Caco-2 (cell line): ENCODE results near the gene WHAMM. TPM values are rescaled to one million over a fixed set of nuclear protein-coding genes. Genes with fewer than 3 reads are reported as not detected.

Experiments
- BruUV-seq: library from RNA; stranded (reverse); fragments of 400-500 nt; replicated peaks from 2 replicates; lab custom pipeline; 2021; lab: Mats Ljungman, UMichigan
- CTCF ChIA-PET: fragments of 300-600 bp; sonication (Branson Sonifier 250); formaldehyde crosslinking; loops from one replicate; lab custom pipeline; 2022; ENCODE audit warnings: antibody characterized with exemption; lab: Charles Lee
- POLR2A ChIA-PET: fragments of 300-600 bp; sonication (Branson Sonifier 250); formaldehyde crosslinking; loops from one replicate; lab custom pipeline; 2022; ENCODE audit warnings: antibody characterized with exemption; lab: Charles Lee
- DNase-seq, 2 experiments: peaks; one replicate each; pipeline versions ENCODE4 v3.0.0 to v3.0.0-alpha.2; 2020 to 2022
- H3K27me3 ChIP-seq: replicated peaks from 2 replicates; pipeline ENCODE4 v1.6.0; 2011; ENCODE audit warnings: low read length; ENCODE audit not compliant: control insufficient read depth, insufficient read depth
- H3K36me3 ChIP-seq: 2 replicates; pipeline ENCODE4 v1.5.1; 2011; ENCODE audit warnings: low read length; ENCODE audit not compliant: control insufficient read depth, insufficient read depth
- H3K4me1 ChIP-seq: fragments of 250-450 bp; sonication (Bioruptor Pico); 2 replicates; pipeline ENCODE4 v1.5.1; 2020; ENCODE audit warnings: mild to moderate bottlenecking
- H3K4me3 ChIP-seq: 2 replicates; pipeline ENCODE4 v1.5.1; 2011; ENCODE audit warnings: low read depth, mild to moderate bottlenecking, control low read depth, low read length
- H3K9me3 ChIP-seq: fragments of 250-450 bp; sonication (Bioruptor Pico); 2 replicates; pipeline ENCODE4 v1.5.1; 2020; ENCODE audit warnings: mild to moderate bottlenecking, moderate library complexity
- H3K27ac Mint-ChIP-seq: one replicate; pipeline ENCODE4 v1.8.0; 2022; ENCODE audit warnings: mixed read lengths; ENCODE audit not compliant: unreplicated experiment
- H3K27me3 Mint-ChIP-seq: one replicate; pipeline ENCODE4 v1.8.0; 2022; ENCODE audit warnings: mixed read lengths; ENCODE audit not compliant: insufficient read depth, unreplicated experiment
- H3K36me3 Mint-ChIP-seq: one replicate; pipeline ENCODE4 v1.8.0; 2022; ENCODE audit warnings: mild to moderate bottlenecking, mixed read lengths; ENCODE audit not compliant: insufficient read depth, unreplicated experiment
- H3K4me1 Mint-ChIP-seq: one replicate; pipeline ENCODE4 v1.8.0; 2022; ENCODE audit warnings: low read depth, mixed read lengths; ENCODE audit not compliant: unreplicated experiment
- H3K4me3 Mint-ChIP-seq: one replicate; pipeline ENCODE4 v1.8.0; 2022; ENCODE audit warnings: mild to moderate bottlenecking, moderate library complexity, mixed read lengths; ENCODE audit not compliant: unreplicated experiment
- H3K9me3 Mint-ChIP-seq: one replicate; pipeline ENCODE4 v1.8.0; 2022; ENCODE audit warnings: mixed read lengths; ENCODE audit not compliant: unreplicated experiment
- intact Hi-C: fragments of 100-400 bp; cut with micrococcal nuclease; formaldehyde crosslinking; loops from one replicate; pipeline ENCODE4 v1.10.0; 2022; ENCODE audit not compliant: unreplicated experiment
- total RNA-seq: library from RNA; stranded (reverse); gene quantifications from 2 replicates; pipeline ENCODE4 v1.2.3, GENCODE V29; 2022
- TF ChIP-seq, protein P1 (sequence below), 2 experiments: fragments of 200-600 bp in 1 of 2; IDR thresholded peaks; 1 replicate in 1 of 2; 2 replicates in 1 of 2; pipeline versions ENCODE4 v1.5.1 to v1.8.0; 2011 to 2022; ENCODE audit warnings: antibody characterized with exemption in 1 of 2, control low read depth in 1 of 2, inconsistent platforms in 1 of 2, low read depth in 1 of 2, low read length in 1 of 2, mild to moderate bottlenecking in 1 of 2, moderate library complexity in 1 of 2; ENCODE audit not compliant: insufficient read depth in 1 of 2, severe bottlenecking in 1 of 2, unreplicated experiment in 1 of 2

WHAMM gene
- total RNA-seq, 1 experiment from 2014 or later, result 7.8 TPM

DNA sequence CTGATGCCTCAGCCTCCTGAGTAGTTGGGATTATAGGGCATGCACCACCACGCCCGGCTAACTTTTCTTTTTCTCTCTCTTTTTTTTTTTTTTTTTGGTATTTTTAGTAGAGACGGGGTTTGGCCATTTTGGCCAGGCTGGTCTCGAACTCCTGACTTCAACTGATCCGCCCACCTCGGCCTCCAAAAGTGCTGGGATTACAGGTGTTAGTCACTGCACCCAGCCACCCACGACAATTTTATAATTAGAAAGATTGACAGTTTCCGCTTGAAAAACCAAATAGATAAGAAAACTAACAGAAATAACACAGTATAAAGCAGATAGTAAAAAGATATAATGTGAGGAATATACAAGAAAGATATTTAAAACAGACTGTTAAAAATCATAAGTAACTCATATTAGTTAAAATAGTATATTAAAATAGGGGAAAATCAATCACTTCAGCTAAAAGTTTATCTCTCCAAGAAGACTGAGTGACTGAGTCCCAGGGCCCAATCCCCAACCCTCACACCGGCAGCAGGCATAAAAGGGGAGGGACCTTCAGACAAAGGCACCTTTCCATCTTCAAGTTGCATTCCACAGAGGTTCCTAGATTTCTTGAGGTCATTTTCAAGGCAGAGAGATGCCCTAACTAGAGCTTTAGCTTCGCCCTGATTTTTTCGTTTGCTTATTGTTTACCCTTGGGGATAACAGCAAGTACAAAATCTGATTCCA, 1.4 kb upstream of the WHAMM start:
- Mint-ChIP-seq H3K27ac (peak overlapping the region; percentile 38), H3K27me3 (no peaks in the 10 kb centered on the region), H3K9me3 (no peaks in the 10 kb centered on the region), H3K36me3 (peaks cover 5% of the 10 kb centered on the region), H3K4me1 (peaks cover 9% of the 10 kb centered on the region), H3K4me3 (peak overlapping the region; percentile 87)
- no peaks in the 10 kb centered on the region for H3K36me3 ChIP-seq
- CTCF ChIA-PET, result no interaction called here
- intact Hi-C loops, result loop anchor here (2.0 to 10.0 kb wide), 3 partner anchors 177 to 241 kb away; partner anchors contain the start of genes C15orf40 and RAMAC
- H3K9me3 ChIP-seq, result no peaks in the 10 kb centered on the region
- peak in 1 of 2 experiments; percentile 6 for DNase-seq
- POLR2A ChIA-PET, result interaction anchor here (2.8 kb wide), 1 partner anchor 58 kb away, joined by 16 read pairs; no protein-coding TSS in a partner anchor
- BruUV-seq, result no TSS peak
- TF ChIP-seq, protein P1, sequence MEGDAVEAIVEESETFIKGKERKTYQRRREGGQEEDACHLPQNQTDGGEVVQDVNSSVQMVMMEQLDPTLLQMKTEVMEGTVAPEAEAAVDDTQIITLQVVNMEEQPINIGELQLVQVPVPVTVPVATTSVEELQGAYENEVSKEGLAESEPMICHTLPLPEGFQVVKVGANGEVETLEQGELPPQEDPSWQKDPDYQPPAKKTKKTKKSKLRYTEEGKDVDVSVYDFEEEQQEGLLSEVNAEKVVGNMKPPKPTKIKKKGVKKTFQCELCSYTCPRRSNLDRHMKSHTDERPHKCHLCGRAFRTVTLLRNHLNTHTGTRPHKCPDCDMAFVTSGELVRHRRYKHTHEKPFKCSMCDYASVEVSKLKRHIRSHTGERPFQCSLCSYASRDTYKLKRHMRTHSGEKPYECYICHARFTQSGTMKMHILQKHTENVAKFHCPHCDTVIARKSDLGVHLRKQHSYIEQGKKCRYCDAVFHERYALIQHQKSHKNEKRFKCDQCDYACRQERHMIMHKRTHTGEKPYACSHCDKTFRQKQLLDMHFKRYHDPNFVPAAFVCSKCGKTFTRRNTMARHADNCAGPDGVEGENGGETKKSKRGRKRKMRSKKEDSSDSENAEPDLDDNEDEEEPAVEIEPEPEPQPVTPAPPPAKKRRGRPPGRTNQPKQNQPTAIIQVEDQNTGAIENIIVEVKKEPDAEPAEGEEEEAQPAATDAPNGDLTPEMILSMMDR (IDR thresholded peaks at IDR 0.05; ENCODE audit: insufficient read depth in 1 of 2, low read depth in 1 of 2, low read length in 1 of 2, severe bottlenecking in 1 of 2, unreplicated experiment in 1 of 2), result no peak
- H3K27me3 ChIP-seq, result no peaks in the 10 kb centered on the region
- H3K4me3 ChIP-seq, result no peak overlapping the region; the same call in 1 of the 2 replicates
- H3K4me1 ChIP-seq, result no peaks in the 10 kb centered on the region

DNA sequence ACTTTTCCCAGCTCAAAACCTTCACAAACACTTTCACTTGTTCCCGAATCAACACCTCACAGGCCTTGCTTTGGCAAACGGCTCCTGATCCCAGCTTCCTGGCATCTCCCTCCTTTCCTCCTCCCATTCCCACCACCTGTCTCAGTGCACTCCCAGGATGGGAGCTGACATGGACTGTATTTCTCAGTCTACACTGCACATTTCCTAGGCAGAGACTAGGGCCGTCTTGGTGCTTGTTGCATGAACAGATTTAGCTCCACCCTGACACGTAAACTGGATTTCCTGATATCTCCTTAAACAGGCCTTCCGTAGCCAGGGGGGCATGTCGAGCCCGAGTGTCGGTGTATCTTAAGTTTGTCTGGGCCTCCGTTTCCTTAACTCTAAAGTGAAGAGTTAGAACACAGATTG, 790 bp upstream of the WHAMM start:
- CTCF ChIA-PET, result no interaction called here
- peak in 1 of 2 experiments; percentile 9 for DNase-seq

More for the DNA sequence above, 790 bp upstream of the WHAMM start:
- TF ChIP-seq, protein P1 (IDR thresholded peaks at IDR 0.05; ENCODE audit: insufficient read depth in 1 of 2, low read depth in 1 of 2, low read length in 1 of 2, severe bottlenecking in 1 of 2, unreplicated experiment in 1 of 2), result no peak
- no peaks in the 10 kb centered on the region for H3K4me1 ChIP-seq
- peak overlapping the region; percentile 33 for H3K4me3 ChIP-seq
- peak overlapping the region; percentile 38 for H3K27ac Mint-ChIP-seq
- TSS peak; percentile 79 for BruUV-seq
- H3K4me3 Mint-ChIP-seq, result peak overlapping the region; percentile 87
- peaks cover 7% of the 10 kb centered on the region for H3K36me3 Mint-ChIP-seq
- POLR2A ChIA-PET, result interaction anchor here (2.8 kb wide), 1 partner anchor 58 kb away, joined by 16 read pairs; no protein-coding TSS in a partner anchor
- no peaks in the 10 kb centered on the region for H3K9me3 Mint-ChIP-seq
- H3K4me1 Mint-ChIP-seq, result peaks cover 9% of the 10 kb centered on the region
- no peaks in the 10 kb centered on the region for H3K36me3 ChIP-seq
- H3K27me3 ChIP-seq, result no peaks in the 10 kb centered on the region
- intact Hi-C loops, result loop anchor here (1.0 to 10.0 kb wide), 4 partner anchors 58 to 242 kb away; partner anchors contain the start of genes C15orf40 and RAMAC
- no peaks in the 10 kb centered on the region for H3K27me3 Mint-ChIP-seq
- H3K9me3 ChIP-seq, result no peaks in the 10 kb centered on the region
